Epithelial cell of proximal tubule (primary cell): ENCODE data around the gene HDDC2. TPM values are rescaled to one million over a fixed set of nuclear protein-coding genes. Genes with fewer than 3 reads are reported as not detected.

ENCODE experiments used
- DNase-seq: peaks from one replicate; pipeline ENCODE4 v3.0.0-alpha.2; 2011; ENCODE audit warnings: low read depth
- H3K4me3 ChIP-seq: 2 replicates; pipeline ENCODE4 v1.5.1; 2011; ENCODE audit warnings: low read depth, mild to moderate bottlenecking, low read length
- CTCF ChIP-seq: conservative IDR thresholded peaks from 2 replicates; pipeline ENCODE4 v1.5.1; 2012; ENCODE audit warnings: low read depth, mild to moderate bottlenecking, low read length
- total RNA-seq: library from RNA; depleted of rRNA; stranded (reverse); fragments of >200 nt; gene quantifications from 2 replicates; pipeline ENCODE4 v1.2.3, GENCODE V29; 2015

HDDC2 gene
- total RNA-seq, 1 donor from 2014 or later = 66.4 TPM

GRCh38 chr6:125273251-125273650, 28.5 kb downstream of the HDDC2 start:
- no peak for DNase-seq
- H3K4me3 ChIP-seq = no peak overlapping the region
- TF ChIP-seq CTCF = no peak

GRCh38 chr6:125271486-125272159, 30.1 kb downstream of the HDDC2 start:
- H3K4me3 ChIP-seq = no peak overlapping the region
- no peak for TF ChIP-seq CTCF
- no peak for DNase-seq

GRCh38 chr6:125270380-125270779, 31.4 kb downstream of the HDDC2 start:
- no peak for DNase-seq
- TF ChIP-seq CTCF = no peak
- no peak overlapping the region for H3K4me3 ChIP-seq

GRCh38 chr6:125269328-125269985, 32.3 kb downstream of the HDDC2 start:
- H3K4me3 ChIP-seq = no peak overlapping the region
- DNase-seq = no peak
- TF ChIP-seq CTCF = no peak

GRCh38 chr6:125268765-125269164, 33.0 kb downstream of the HDDC2 start:
- no peak for DNase-seq
- no peak overlapping the region for H3K4me3 ChIP-seq
- TF ChIP-seq CTCF = no peak

GRCh38 chr6:125267806-125268523, 33.8 kb downstream of the HDDC2 start:
- no peak for DNase-seq
- H3K4me3 ChIP-seq = no peak overlapping the region
- TF ChIP-seq CTCF = no peak

GRCh38 chr6:125264476-125264875, 37.3 kb downstream of the HDDC2 start:
- no peak overlapping the region for H3K4me3 ChIP-seq
- TF ChIP-seq CTCF = no peak
- no peak for DNase-seq
